ENCODE data around the gene RTRAF. TPM values are rescaled to one million over a fixed set of nuclear protein-coding genes. Genes with fewer than 3 reads are reported as not detected.

The RTRAF gene
- total and polyA plus RNA-seq, 2 donors, result 114 to 166 TPM

GRCh38 chr14:52042371-52043289 is 53.3 kb downstream of the RTRAF start:
- Histone ChIP-seq H3K36me3 (ENCODE audit: insufficient read depth) (no peaks in the 10 kb centered on the region), H3K4me3 (ENCODE audit: low read depth, low read length) (no peak overlapping the region), H3K4me1 (ENCODE audit: insufficient read depth) (no peaks in the 10 kb centered on the region), H3K27ac (ENCODE audit: low read depth) (no peak overlapping the region)
- no peak for DNase-seq (ENCODE audit: extremely low spot score)
- WGBS, result 42% methylated on average over 8 of the region's 8 CpGs

GRCh38 chr14:52043690-52044089 is 54.3 kb downstream of the RTRAF start:
- DNase-seq (ENCODE audit: extremely low spot score), result no peak
- H3K4me1 ChIP-seq (ENCODE audit: insufficient read depth), result no peaks in the 10 kb centered on the region
- no peak overlapping the region for H3K4me3 ChIP-seq (ENCODE audit: low read depth, low read length)
- H3K27ac ChIP-seq (ENCODE audit: low read depth), result no peak overlapping the region
- WGBS, result 52% methylated on average over 5 of the region's 5 CpGs
- H3K36me3 ChIP-seq (ENCODE audit: insufficient read depth), result no peaks in the 10 kb centered on the region

- H3K27ac ChIP-seq (ENCODE audit: low read depth), result no peak overlapping the region
- H3K4me1 ChIP-seq (ENCODE audit: insufficient read depth), result no peaks in the 10 kb centered on the region
- WGBS, result 76% methylated on average over 11 of the region's 11 CpGs
- DNase-seq (ENCODE audit: extremely low spot score), result no peak
- no peaks in the 10 kb centered on the region for H3K36me3 ChIP-seq (ENCODE audit: insufficient read depth)
- H3K4me3 ChIP-seq (ENCODE audit: low read depth, low read length), result no peak overlapping the region
Measured at GRCh38 chr14:52044791-52045522, 55.6 kb downstream of the RTRAF start.

- WGBS, result 46% methylated on average over 2 of the region's 2 CpGs
- DNase-seq (ENCODE audit: extremely low spot score), result no peak
- Histone ChIP-seq H3K4me3 (ENCODE audit: low read depth, low read length) (no peak overlapping the region), H3K36me3 (ENCODE audit: insufficient read depth) (no peaks in the 10 kb centered on the region), H3K4me1 (ENCODE audit: insufficient read depth) (no peaks in the 10 kb centered on the region), H3K27ac (ENCODE audit: low read depth) (no peak overlapping the region)
Measured at GRCh38 chr14:52046376-52046917, 57.1 kb downstream of the RTRAF start.

- no peak for DNase-seq (ENCODE audit: extremely low spot score)
- no peaks in the 10 kb centered on the region for H3K4me1 ChIP-seq (ENCODE audit: insufficient read depth)
- 78% methylated on average over 10 of the region's 10 CpGs for WGBS
Measured at GRCh38 chr14:52048116-52048515, 58.8 kb downstream of the RTRAF start.

GRCh38 chr14:52048641-52049204 is 59.4 kb downstream of the RTRAF start:
- no peak for DNase-seq (ENCODE audit: extremely low spot score)
- Histone ChIP-seq H3K4me3 (ENCODE audit: low read depth, low read length) (no peak overlapping the region), H3K27ac (ENCODE audit: low read depth) (no peak overlapping the region), H3K4me1 (ENCODE audit: insufficient read depth) (no peaks in the 10 kb centered on the region), H3K36me3 (ENCODE audit: insufficient read depth) (no peaks in the 10 kb centered on the region)
- 68% methylated on average over 3 of the region's 3 CpGs for WGBS

More at GRCh38 chr14:52048116-52048515, 58.8 kb downstream of the RTRAF start:
- Histone ChIP-seq H3K4me3 (ENCODE audit: low read depth, low read length) (no peak overlapping the region), H3K36me3 (ENCODE audit: insufficient read depth) (no peaks in the 10 kb centered on the region), H3K27ac (ENCODE audit: low read depth) (no peak overlapping the region)

- Histone ChIP-seq H3K4me1 (ENCODE audit: insufficient read depth) (no peaks in the 10 kb centered on the region), H3K4me3 (ENCODE audit: low read depth, low read length) (no peak overlapping the region), H3K36me3 (ENCODE audit: insufficient read depth) (no peaks in the 10 kb centered on the region), H3K27ac (ENCODE audit: low read depth) (no peak overlapping the region)
- no peak for DNase-seq (ENCODE audit: extremely low spot score)
- 75% methylated on average over 5 of the region's 5 CpGs for WGBS
Measured at GRCh38 chr14:52049271-52049670, 59.9 kb downstream of the RTRAF start.

GRCh38 chr14:52049721-52050588 is 60.6 kb downstream of the RTRAF start:
- WGBS, result 83% methylated on average over 6 of the region's 6 CpGs
- DNase-seq (ENCODE audit: extremely low spot score), result no peak
- Histone ChIP-seq H3K4me3 (ENCODE audit: low read depth, low read length) (no peak overlapping the region), H3K4me1 (ENCODE audit: insufficient read depth) (no peaks in the 10 kb centered on the region), H3K27ac (ENCODE audit: low read depth) (no peak overlapping the region), H3K36me3 (ENCODE audit: insufficient read depth) (no peaks in the 10 kb centered on the region)

GRCh38 chr14:52051251-52051650 is 61.9 kb downstream of the RTRAF start:
- WGBS, result 63% methylated on average over 3 of the region's 3 CpGs
- Histone ChIP-seq H3K4me1 (ENCODE audit: insufficient read depth) (no peaks in the 10 kb centered on the region), H3K27ac (ENCODE audit: low read depth) (no peak overlapping the region), H3K4me3 (ENCODE audit: low read depth, low read length) (no peak overlapping the region), H3K36me3 (ENCODE audit: insufficient read depth) (no peaks in the 10 kb centered on the region)
- DNase-seq (ENCODE audit: extremely low spot score), result no peak

GRCh38 chr14:52051871-52052270 is 62.5 kb downstream of the RTRAF start:
- WGBS, result 51% methylated on average over 2 of the region's 2 CpGs
- Histone ChIP-seq H3K36me3 (ENCODE audit: insufficient read depth) (no peaks in the 10 kb centered on the region), H3K4me3 (ENCODE audit: low read depth, low read length) (no peak overlapping the region), H3K4me1 (ENCODE audit: insufficient read depth) (no peaks in the 10 kb centered on the region), H3K27ac (ENCODE audit: low read depth) (no peak overlapping the region)
- DNase-seq (ENCODE audit: extremely low spot score), result no peak

- H3K36me3 ChIP-seq (ENCODE audit: insufficient read depth), result no peaks in the 10 kb centered on the region
- H3K4me1 ChIP-seq (ENCODE audit: insufficient read depth), result no peaks in the 10 kb centered on the region
- DNase-seq (ENCODE audit: extremely low spot score), result no peak
- WGBS, result 46% methylated on average over 7 of the region's 7 CpGs
- H3K4me3 ChIP-seq (ENCODE audit: low read depth, low read length), result no peak overlapping the region
- H3K27ac ChIP-seq (ENCODE audit: low read depth), result no peak overlapping the region
Measured at GRCh38 chr14:52052288-52052943, 63.1 kb downstream of the RTRAF start.

GRCh38 chr14:52053044-52053443 is 63.7 kb downstream of the RTRAF start:
- no peak for DNase-seq (ENCODE audit: extremely low spot score)
- Histone ChIP-seq H3K4me3 (ENCODE audit: low read depth, low read length) (no peak overlapping the region), H3K4me1 (ENCODE audit: insufficient read depth) (no peaks in the 10 kb centered on the region), H3K36me3 (ENCODE audit: insufficient read depth) (no peaks in the 10 kb centered on the region), H3K27ac (ENCODE audit: low read depth) (no peak overlapping the region)
- 48% methylated on average over 5 of the region's 5 CpGs for WGBS
